NCI-H510A (cell line): Measurements from ENCODE around the gene TSSC4.
"Not testable (repeated sequence)": the region's sequence is repeated elsewhere in the genome, so short reads cannot be mapped to it uniquely, and the experiment has no call there.

Experiments
- DNase-seq: peaks from one replicate; lab custom pipeline; 2025; lab: John Stamatoyannopoulos, UW

TSSC4 gene

GRCh38 chr11:2400069-2400761 lies at the start of gene TSSC4:
TSS of gene TSSC4 (plus strand) at chr11:2400750. CDS start at chr11:2402634, 1,884 bp downstream.
- peak; percentile 95 for DNase-seq

GRCh38 chr11:2351701-2352100 lies 48.8 kb upstream of the TSSC4 start:
- no peak for DNase-seq

DNA sequence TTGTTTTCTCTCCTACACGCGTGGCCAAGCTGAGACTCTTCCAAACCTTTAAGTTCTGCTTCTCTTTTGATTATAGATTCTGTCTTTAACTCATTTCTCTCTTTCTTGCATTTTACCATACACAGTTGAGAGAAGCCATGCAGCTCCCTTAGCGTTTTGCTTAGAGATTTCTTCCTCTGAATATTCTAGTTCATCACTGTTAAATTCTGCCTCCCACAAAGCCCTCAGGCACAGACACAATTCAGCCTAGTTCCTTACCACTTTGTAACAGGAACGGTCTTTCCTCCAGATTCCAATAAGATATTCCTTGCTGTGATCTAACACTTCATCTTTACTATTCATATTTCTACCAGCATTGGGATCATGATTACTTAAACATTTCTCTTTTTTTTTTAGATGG lies 48.1 kb upstream of the TSSC4 start:
- DNase-seq = no peak

DNA sequence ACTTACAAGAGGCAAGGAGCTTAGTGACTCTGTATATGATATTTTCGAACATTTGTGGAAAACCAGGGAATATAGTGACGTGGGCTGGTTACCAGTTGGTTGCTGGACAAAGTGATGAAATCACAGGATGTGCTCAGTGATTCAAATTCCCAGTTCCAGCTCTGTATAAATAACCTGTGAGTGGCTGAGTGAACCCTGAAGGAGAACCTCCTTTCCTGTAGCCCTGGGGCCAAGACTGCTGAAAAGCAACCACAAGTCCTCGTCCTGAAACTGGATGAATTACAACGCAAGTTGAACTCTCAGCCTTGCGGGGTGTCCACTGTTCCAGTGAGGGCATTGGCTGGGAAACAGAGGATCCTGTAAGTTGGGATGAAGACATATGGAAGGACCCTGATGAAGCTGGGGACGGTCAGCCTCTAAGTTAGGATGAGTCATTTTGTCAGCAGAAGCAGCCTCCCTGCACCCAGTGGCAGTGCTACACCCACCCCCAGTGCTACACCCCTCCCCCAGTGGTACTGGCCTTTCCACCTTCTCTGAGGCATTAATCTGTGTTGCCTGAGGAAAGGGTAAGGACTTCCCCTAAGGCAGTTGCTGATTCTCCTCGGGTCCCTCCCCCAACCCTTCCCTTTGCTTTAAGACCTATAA lies 45.4 kb upstream of the TSSC4 start:
- no peak for DNase-seq

- DNase-seq = no peak
These were observed 43.3 kb upstream of the TSSC4 start for GRCh38 chr11:2357246-2357645.

GRCh38 chr11:2357651-2358050 lies 42.9 kb upstream of the TSSC4 start:
- DNase-seq = not testable (repeated sequence)

GRCh38 chr11:2358754-2359442 lies 41.7 kb upstream of the TSSC4 start:
- DNase-seq = no peak

DNA sequence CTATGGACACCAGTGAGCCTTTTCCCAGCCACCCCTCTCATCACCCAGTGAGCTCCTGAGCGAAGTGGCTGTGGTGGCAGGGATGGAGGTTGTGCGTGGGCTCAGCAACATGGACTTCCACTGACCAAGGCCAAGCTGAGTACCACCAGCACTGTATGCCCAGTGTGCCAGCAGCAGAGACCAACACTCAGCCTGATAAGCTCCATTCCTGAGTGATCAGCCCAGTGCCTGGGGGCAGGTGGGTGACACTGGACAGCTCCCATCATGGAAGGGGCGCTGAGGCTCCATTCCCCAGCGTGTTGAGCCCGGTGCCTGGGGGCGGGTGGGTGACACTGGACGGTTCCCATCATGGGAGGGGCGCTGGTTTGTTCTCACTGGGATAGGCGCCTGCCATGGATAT lies 41.0 kb upstream of the TSSC4 start:
- DNase-seq = no peak

DNA sequence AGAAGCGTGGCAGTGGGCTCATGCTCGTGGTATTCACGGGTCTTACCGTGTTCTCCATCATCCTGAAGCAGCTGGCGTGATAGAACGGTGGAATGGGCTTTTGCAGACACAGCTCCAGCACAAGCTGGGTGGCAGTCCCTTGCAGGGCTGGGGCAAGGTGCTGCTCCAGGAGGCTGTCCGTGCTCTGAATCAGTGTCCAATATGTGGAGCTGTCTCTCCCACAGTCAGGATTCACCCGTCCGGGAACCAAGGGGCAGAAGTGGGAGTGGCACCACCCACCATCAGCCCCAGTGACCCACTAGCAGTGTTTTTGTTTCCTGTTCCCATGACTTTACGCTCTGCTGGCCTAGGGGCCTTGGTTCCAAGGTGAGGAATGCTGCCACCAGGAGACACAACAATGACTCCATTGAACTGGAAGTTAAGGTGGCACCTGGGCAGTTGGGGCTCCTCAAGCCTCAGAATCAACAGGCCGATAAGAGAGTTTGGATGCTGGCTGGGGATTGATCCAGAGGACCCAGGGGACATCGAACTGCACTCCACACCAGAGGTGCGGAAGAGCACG lies 40.4 kb upstream of the TSSC4 start:
- DNase-seq = no peak

- no peak for DNase-seq
These were observed 39.0 kb upstream of the TSSC4 start for GRCh38 chr11:2361565-2361964.

- DNase-seq = no peak
These were observed 38.1 kb upstream of the TSSC4 start for GRCh38 chr11:2362414-2362813.

DNA sequence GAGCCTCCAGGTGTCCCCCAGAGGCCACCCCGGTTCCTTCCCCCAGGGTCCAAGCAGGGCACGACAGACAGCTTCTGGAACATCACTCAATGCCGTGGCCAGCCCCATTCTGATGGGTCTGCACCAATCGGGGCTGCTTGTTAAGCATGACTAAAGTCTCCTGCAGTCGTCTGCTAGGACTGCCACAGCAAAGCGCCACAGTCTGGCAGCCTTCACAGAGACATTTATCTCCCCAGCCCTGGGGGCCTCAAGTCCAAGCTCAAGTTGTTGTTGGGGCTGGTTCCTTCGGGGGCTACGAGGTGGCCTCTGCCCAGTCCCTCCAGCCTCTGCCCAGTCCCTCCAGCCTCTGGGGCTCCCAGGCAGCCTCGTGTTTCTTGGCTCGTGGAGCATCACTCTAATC lies 37.4 kb upstream of the TSSC4 start:
- no peak for DNase-seq

DNA sequence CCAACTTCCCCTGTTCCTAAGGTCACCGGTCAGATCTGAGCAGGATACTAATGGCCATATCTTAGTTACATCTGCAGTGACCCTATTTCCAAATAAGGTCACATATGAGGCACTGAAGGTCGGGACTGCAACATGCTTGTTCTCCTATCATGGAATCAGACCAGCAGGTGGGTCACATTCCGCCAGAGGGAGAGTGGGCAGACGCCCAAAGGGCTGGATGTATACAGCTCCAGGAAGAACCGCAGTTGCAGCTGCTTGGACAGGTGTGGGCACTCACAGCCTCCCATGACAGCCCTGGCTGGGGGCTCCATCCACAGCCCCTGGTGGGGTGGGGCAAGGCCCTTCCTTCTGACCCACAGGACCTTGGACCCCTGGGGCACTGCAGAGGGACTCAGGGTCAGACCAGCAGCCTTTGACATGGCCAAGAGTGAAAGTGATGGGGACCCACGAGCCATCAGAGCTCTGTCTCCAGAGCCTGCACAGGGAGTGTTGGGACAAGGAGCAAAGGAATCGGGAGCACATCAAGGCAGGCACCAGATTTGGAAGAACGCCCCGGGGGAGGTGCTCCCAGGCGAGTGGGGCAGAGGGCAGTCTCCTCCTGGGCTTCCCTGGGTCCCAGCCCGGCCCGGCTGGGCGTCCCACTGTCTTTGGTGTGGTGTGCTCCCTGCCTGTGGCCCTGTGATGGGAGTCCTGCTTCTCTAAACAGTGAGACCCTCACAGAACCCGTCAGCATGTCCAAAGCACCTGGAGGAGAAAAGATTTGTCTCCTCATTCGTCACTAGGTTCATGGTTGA lies 36.8 kb upstream of the TSSC4 start:
- DNase-seq = no peak

DNA sequence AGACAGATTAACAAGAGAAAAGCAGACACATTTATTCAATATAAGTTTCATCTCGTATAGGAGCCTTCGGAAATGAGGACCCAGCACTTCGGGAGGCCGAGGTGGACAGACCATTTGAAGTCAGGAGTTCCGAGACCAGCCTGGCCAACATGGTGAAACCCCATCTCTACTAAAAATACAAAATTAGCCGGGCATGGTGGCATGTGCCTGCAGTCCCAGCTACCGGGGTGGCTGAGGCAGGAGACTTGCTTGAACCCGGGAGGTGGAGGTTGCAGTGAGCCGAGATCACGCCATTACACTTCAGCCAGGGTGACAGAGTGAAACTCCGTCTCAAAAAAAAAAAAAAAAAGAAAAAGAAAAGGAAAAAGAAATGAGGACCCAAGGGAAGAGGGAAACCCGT lies 36.2 kb upstream of the TSSC4 start:
- not testable (repeated sequence) for DNase-seq

DNA sequence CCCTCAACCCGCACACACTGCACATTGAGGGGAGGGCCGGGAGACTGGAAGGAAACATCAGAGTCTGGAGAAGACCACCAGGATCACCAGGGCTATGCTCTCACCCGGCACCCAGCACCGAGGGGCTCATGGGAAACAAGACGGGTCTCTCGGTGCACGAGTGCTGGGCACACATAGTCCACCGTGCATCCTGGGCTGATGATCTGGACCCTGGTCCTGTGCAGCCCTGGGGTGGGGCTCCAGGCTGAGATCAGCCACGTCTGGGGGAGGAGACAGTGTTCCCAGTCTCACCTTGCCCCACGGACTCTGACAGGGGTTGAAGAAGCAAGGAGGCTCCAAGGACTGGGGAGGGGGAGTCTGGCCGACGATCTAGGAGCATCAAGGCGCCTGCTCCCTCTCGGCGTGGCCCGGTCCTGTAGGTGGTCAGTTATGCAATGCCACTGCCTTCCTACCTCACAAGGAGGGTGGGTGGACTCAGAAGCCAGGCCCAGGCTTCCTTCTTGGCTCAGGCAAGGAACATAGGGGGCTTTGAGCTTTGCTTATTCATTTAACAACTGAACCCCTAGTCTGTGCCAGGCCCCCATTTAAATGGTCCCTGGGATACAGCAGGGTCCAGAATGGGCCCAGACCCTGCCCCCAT lies 34.9 kb upstream of the TSSC4 start:
- no peak for DNase-seq

- no peak for DNase-seq
These were observed 34.3 kb upstream of the TSSC4 start for GRCh38 chr11:2366276-2366675.

DNA sequence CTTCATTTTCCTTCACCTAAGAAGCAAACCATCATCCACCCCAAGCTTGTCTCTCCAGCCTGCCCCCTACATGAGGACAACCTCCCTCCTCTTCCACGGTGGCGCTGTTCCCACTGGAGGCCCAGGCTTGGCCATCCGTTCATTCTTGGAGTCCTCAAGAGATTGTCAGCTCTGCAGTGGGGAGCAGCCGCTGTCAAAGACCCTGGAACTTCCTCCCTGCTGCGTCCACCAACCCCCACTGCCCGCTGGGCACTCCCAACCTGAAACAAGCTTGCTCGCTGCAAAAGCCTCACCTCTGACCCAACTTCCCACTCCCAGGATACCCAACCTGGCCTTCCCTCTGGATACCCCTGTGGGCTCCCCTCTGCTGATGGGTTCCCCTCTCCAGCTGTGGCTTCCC lies 33.8 kb upstream of the TSSC4 start:
- DNase-seq = no peak

DNA sequence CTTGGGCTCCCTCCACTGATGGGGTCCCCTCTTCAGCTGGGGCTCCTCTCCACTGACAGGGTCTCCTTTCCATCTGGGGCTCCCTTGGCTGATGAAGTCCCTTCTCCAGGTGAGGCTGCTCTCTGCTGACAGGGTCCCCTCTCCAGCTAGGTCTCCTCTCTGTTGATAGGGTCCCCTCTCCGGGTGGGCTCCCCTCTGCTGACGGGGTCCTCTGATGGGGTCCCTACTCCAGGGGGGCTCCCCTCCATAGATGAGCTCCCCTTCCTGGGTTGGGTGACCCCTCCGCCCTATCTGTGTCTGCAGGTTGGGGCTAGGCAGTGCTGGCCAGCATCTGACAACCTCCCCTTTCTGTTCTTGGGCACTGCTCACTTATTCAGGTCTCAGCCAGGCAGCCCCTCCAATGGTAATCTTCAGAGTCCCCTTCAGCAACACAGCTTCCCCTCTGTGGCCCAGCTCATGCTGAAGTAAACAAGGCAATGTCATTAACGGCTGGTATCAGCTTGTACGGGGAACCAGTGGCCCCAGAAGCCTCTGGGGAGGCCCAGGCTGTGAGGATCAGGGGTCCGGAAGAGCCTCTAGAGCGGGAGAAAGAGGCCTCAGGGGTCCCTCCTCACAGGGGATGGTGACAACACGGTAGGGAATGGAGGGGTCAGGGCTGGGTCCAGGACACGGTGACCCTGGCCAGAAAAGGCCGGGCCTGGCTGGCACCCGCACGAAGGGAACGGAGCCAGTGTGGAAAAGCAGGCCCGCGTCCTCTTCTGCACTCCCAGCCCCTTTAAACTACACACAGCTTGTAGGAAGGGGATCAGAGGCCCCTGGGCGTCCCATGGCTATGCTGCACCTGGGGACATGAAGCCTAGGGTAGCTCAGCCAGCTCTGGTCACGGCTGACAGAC lies 33.0 kb upstream of the TSSC4 start:
- no peak for DNase-seq

DNA sequence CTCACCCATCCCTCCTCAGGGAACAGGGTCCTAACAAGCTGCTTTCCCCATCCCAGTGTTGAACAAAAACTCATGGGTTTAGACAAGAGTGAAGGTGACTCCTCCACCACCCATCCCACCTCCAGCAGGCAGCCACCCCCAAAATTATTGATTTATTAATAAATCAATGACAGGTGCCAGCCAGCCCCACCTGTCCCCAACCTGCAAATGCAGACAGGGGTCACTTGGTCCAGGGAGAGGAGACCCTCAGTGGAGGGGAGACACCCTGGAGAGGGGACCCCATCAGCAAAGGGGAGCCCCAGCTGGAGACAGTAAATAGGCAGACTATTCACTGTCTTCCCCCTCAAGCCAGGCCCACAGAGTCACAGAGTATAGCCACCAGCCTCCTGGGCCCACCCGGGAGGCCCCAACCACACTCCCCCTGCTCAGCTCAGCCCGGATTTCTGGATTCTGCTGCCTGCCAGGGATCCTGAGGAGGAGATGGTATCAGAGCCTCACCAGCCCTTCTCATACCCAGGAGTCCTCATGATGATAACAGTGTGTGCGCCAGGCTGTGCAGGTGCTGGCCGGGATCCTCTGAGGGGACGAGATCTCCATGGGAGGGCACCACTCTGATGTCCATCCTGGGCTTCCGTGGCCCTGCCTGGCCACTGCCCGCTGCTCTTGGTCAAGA lies 32.2 kb upstream of the TSSC4 start:
- no peak for DNase-seq

DNA sequence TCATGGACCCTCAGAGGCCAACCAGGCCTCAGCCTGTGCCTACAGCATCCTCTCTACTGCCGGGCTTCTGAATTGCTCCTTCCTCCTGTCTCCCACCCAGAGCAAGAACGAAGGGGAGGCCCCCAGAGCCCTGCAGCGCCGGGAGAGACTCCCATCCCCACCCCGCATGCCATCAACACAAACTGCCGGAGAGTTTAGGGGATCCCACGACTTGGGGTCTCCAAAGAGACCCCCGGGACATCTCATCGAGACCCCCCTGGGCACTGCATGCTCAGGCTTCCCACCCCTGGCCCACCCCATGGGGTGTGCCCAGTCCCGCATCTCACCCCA lies 31.7 kb upstream of the TSSC4 start:
- DNase-seq = no peak
